Hepatocyte (in vitro differentiated cells): ENCODE measurements around the gene NXNL1.
"Not testable (repeated sequence)": the region's sequence is repeated elsewhere in the genome, so short reads cannot be mapped to it uniquely, and the experiment has no call there.

Experiments
- CTCF ChIP-seq: fragments of 200-600 bp; sonication (generic); IDR thresholded peaks from 2 replicates; pipeline ENCODE4 v1.5.1; 2016; ENCODE audit warnings: antibody characterized with exemption, mild to moderate bottlenecking; ENCODE audit not compliant: poor library complexity
- EZH2 ChIP-seq: fragments of 200-600 bp; sonication (generic); IDR thresholded peaks from 2 replicates; pipeline ENCODE4 v1.6.1; 2016; ENCODE audit warnings: antibody characterized with exemption, mild to moderate bottlenecking, borderline replicate concordance
- EZH2phosphoT487 ChIP-seq: fragments of 200-600 bp; sonication (generic); IDR thresholded peaks from one replicate; pipeline ENCODE4 v1.6.1; 2018; ENCODE audit warnings: antibody characterized with exemption, mild to moderate bottlenecking, low read depth, moderate library complexity; ENCODE audit not compliant: unreplicated experiment, severe bottlenecking

GRCh38 chr19:17499025-17499424 lies 38.3 kb upstream of the NXNL1 start:
- TF ChIP-seq CTCF, EZH2, EZH2phosphoT487: not testable (repeated sequence)
